HG02798 (cell line): ENCODE results near the gene LCE5A.
"Not testable (repeated sequence)": the region's sequence is repeated elsewhere in the genome, so short reads cannot be mapped to it uniquely, and the experiment has no call there.

Experiments
- ATAC-seq: cut with Tn5 transposase; IDR thresholded peaks from one replicate; pipeline ENCODE4 v1.9.1; 2021; ENCODE audit warnings: mild to moderate bottlenecking; ENCODE audit not compliant: unreplicated experiment, poor library complexity

The LCE5A gene, protein sequence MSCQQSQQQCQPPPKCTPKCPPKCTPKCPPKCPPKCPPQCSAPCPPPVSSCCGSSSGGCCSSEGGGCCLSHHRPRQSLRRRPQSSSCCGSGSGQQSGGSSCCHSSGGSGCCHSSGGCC

GRCh38 chr1:152510503-152510902, at the start of gene LCE5A:
LCE5A (plus strand) TSS chr1:152510803; CDS start chr1:152511535, 732 bp downstream.
- ATAC-seq, result no peak

GRCh38 chr1:152461544-152461943, 49.1 kb upstream of the LCE5A start:
- ATAC-seq, result no peak

GRCh38 chr1:152462636-152463035, 48.0 kb upstream of the LCE5A start:
- no peak for ATAC-seq

- no peak for ATAC-seq
Measured at GRCh38 chr1:152466217-152466616, 44.4 kb upstream of the LCE5A start.

GRCh38 chr1:152473887-152474537, 36.6 kb upstream of the LCE5A start:
- ATAC-seq, result no peak

DNA sequence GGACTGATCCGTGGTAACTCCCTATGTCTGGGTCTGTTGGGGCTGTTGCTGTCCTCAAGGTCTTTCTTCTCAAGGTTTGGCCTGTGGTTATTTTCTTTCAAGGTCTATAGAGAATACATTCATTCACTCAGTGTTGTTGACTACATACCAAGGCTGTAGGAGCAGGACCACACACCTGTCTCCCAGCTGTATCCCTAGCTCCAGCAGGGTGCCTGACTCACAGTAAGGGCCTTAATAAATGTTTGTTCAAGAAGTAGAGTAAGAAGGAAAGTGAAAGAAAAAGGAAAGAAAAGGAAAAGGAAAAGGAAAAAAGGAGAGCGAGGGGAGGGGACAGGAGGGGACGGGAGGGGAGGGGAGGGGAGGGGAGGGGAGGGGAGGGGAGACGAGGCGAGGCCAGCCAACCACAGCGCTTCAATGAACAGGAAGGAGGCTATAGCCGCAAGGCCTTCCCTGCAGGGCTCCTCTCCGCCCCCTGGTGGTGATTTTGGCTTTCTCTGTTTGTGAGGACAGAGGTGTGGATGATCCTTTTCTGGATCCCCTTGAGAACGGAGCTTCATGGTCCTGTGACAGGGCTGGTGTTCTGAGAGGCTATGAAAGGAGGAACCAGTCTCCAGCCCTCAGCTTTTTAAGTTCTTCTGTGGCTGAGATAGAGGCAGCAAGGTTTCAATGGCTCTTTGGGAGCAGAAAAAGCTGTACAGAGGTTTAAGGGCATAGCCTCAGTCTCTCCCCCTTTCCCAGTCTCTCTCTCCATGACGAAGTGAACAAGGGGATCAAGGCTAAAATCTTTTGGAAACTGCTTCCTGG, 30.6 kb upstream of the LCE5A start:
- peak; percentile 46 for ATAC-seq

DNA sequence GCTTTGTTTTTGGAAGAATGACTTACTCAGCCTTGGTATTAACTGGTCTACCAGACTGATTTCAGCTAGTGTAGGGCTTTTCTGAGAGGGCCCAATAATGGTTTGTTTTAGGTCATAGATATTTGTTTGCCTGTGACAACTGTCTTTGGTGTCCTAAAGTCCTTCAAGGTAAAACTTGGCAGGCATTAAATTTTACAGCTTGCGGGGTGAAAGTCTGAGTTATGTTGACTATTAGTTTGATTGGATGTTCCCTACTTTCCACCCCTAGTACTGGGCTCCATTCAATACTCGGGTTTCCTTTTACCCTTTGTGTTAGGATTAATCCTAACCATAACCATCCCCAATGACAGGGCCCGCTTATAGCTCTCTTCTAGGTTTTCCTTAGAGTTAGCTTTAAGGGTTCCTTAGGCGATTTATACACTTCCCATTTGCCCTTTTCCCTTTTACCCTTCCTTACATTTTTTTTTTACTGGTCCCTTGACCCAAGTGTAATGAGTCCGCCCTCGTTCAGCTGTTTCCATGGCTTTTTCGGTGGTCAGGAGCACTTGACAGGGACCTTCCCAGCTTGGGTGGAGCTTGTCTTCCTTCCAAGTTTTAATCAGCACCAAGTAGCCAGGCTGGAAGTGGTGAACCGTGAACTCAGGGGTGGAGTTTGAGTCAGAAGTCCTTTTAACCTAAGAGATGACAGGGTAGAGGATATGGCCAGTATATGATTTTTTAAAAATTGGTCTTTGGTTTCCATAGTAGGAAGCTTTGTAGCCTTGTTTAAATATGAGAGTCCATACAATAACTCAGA, 28.5 kb upstream of the LCE5A start:
- ATAC-seq, result no peak

GRCh38 chr1:152486400-152487006, 24.1 kb upstream of the LCE5A start:
- ATAC-seq, result no peak

DNA sequence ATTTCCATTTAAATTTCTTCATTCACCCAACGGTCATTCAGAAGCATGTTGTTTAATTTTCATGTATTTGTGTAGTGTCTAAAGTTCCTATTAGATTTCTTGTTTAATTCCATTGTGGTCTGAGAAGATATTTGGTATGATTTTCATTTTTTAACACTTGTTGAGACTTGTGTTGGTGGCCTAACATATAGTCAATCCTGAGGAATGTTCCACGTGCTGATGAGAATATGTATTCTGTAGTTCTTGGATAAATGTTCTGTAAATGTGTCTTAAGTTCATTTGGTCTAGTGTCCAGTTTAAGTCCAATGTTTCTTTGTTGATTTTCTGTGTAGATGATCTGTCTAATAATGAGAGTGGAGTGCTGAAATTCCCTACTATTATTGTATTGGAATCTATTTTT, 22.7 kb upstream of the LCE5A start:
- ATAC-seq, result no peak

GRCh38 chr1:152491537-152491936, 19.1 kb upstream of the LCE5A start:
- not testable (repeated sequence) for ATAC-seq

DNA sequence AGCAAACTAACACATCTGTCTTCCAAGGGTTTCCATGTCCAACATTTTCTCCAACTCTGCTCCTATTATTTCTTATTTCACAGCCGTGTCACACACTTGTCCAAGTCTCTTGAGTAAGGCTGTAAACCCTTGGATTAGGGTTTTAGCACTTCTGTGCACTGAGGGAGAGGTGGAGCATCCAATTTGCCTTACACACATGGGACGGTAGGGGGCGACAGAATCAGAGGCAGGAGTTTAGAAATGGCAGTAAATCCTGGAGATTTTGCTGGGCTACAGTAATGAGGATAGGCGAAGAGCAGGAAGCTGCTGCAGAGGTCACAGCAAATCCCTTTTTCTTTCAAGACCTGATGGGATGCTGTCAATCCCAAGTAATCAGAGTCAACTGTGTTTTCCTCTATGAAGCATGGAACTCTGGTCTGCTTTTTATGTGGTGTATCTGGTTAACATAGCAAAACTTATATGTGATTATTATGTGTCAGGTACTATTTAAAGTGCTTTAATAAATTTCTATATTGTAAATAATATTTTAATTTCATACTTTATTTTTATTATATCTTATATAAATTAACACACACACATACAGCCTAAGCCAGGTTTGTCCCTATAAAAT, 15.4 kb upstream of the LCE5A start:
- ATAC-seq, result no peak

DNA sequence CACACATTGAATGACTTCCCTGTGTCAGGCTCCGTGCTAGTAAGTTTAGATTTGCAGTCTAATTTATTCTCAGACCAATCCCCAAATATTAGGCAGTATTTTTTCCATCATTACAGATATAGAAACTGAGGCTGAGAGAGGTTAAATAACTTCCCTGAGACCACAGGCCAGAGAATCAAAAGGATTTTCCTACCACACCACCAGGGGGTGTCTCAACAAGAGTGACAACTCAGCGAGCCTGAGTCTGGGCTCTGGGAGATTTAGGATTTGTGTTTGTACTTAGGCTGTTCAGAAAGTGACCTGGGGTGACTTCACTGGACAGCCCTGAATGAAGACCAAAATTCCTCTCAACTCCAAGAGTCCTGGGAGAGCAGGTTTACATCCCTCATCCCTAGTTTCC, 13.3 kb upstream of the LCE5A start:
- no peak for ATAC-seq

DNA sequence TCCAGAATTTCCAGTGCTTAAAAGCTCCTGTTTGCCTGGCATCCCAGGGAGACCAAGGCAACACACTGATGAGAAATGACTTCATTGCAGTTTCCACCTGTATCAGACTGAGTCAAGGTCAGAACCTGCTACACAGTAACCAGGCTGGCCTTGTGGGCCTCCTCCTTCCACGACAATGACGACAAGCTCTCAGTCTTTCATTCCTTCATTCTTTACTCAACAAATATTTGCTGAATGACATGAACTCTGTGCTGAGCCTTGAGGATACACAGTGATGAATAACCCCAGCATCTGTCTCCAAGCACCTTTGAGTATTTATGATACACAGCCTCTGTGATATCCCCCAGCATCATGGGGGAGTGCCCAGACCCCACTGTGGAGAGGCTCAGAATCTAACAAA, 8.9 kb upstream of the LCE5A start:
- no peak for ATAC-seq

- no peak for ATAC-seq
Measured at GRCh38 chr1:152502496-152503180, 8.0 kb upstream of the LCE5A start.

DNA sequence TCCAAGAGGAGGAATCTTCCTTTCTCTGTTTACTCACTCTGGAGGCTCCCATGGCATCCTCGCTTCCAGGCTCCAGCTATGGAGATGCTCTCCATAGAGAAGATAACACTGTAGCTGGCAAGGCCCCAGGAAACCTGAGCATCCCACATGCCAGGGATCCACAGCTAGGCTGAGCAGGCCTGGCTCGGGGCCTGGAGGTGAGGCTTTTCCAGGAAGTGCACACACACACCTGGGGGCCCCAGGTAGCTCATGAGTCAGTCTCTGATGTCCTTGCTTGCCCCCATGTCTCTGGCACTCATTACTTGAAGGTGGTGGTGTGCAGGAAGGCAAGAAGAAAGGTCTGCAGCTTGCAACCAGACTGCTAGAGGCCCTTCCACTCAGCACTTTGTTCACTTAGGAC, 5.5 kb upstream of the LCE5A start:
- ATAC-seq, result no peak

DNA sequence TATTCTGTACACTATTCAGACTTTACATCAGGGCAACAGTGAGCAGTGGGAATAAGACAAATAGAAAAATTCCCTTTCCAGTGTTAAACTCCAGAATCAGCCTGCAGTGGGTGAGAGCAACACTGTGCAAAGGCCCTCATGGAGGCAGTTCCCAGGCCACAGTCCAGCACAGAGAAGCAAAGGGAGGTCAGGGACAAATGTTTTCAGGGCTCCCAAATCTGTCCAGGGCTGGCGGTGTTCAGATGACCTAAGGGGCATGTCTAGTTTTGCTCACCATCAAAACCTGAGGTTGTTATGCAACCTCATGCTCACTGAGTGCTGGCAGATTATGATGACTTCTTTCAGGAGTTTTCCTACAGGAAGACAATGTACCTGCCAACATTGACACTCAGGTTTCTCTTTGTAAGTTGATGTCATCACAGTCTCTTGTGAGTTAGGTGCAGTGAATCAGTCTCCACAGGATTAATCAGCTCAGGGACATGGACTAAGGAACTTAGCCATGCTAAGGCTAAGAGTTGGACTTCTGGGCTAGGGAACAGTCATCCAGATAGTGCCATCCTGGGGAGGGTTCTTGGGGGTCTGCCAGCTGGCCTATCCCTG, 3.6 kb upstream of the LCE5A start:
- no peak for ATAC-seq

- no peak for ATAC-seq
Measured at GRCh38 chr1:152511596-152511995, 993 bp downstream of the LCE5A start.

- ATAC-seq, result no peak
Measured at GRCh38 chr1:152513081-152513480, 2.5 kb downstream of the LCE5A start.
